NCI-H1105 (cell line): ENCODE measurements around the gene OR4E1.
"Not testable (repeated sequence)": the region's sequence is repeated elsewhere in the genome, so short reads cannot be mapped to it uniquely, and the experiment has no call there.

Experiments
- DNase-seq: peaks from one replicate; lab custom pipeline; 2025; lab: John Stamatoyannopoulos, UW

The OR4E1 gene, protein sequence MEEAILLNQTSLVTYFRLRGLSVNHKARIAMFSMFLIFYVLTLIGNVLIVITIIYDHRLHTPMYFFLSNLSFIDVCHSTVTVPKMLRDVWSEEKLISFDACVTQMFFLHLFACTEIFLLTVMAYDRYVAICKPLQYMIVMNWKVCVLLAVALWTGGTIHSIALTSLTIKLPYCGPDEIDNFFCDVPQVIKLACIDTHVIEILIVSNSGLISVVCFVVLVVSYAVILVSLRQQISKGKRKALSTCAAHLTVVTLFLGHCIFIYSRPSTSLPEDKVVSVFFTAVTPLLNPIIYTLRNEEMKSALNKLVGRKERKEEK

GRCh38 chr14:21673718-21674117 lies at the start of gene OR4E1:
Gene OR4E1, minus strand, starts transcription at chr14:21673818. Its CDS starts 2,883 bp downstream, at chr14:21670935.
- no peak for DNase-seq

GRCh38 chr14:21721504-21721903 lies 47.9 kb upstream of the OR4E1 start:
- DNase-seq = no peak

GRCh38 chr14:21719841-21720240 lies 46.2 kb upstream of the OR4E1 start:
- no peak for DNase-seq

DNA sequence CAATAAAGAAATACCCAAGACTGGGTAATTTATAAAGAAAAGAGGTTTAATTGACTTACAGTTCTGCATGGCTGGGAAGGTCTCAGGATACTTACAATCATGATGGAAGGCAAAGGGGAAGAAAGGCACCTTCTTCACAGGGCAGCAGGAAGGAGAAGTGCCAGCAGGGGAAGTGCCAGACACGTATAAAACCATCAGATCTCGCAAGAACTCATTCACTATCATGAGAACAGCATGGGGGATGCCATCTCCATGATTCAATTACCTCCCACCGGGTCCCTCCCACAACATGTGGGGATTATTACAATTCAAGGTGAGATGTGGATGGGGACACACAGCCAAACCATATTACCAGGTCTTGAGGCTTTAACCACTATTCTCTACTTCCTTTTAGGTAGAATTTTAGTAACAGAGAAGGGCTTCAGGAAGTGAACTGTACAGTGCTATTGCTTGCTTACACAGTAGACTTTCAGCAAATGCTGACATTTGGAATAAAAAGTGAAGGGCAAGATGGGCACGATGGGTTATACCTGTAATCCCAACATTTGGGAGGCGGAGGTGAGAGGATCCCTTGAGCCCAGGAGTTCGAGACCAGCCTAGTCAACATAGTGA lies 40.8 kb upstream of the OR4E1 start:
- no peak for DNase-seq

- no peak for DNase-seq
Observed at GRCh38 chr14:21712036-21712435, 38.4 kb upstream of the OR4E1 start.

DNA sequence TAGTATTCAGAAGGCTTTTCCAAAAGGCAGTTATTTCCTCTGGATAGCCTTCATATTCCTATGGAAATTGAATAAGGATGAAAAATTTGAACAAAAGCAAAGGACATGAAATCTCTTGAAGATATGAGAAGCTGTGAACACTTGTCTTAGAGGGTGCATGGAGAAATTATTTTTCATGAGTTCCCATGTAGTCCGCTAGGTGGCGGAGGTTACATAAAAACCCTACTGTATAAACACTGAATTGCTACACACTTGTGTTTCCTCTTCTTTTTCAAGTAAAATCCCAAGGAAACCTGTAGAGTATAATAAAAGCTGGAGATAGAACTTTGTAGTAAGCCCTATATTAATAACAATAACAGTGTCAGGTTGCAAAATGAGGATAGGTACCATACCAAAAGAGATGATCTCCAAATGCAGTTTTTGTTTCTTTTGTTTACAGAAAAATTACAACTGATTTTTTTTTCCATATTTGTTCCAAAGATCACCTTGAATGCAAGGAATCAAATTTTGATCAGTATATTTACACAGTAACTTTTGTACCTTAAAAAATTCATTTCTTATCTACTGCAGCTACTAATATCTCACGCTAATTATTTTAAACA lies 37.8 kb upstream of the OR4E1 start:
- DNase-seq = no peak

- no peak for DNase-seq
Observed at GRCh38 chr14:21704338-21704737, 30.7 kb upstream of the OR4E1 start.

DNA sequence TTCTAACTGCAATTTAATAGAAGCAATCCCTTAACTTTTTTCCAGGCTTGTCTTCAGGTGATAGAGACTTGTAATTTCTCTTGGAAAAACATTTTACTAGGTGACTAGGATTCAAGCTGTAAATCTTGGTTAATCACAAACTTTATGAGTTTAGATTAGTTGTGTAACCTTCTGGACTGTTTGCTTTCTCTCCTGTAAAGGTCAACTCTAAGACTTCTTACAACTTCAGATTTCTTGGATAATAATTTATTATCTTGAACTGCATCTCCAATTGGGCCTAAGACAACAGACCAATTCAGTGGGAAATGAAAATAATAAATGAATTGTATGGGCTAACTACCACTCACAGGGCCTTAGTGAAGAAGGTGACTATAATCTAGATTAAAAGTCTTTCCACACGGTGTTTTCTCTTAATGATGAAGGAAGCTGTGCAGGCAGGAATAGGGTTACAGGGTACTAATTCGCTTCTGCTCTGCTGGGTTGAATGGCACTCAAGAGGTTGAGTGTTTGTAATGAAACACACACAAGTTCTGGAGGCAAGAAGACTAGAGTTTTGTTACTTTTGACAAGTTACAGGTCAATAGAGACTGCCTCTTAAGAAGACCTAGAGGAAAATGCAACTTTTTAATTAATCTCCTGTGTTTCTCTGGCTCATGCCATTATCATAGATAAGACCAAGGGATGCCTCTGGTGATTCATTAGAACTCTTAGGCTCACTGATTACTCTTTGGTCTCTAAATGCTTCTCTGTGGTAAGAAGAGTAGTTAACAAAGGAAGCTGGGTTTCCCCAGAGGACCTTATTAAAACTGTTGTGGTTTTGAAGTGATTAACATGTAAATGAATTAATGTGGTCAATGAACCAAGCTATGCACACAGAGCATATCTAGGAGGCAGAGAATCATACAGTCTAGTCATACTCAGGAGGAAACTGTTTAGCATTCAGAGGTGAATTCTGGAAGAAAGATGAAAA lies 30.0 kb upstream of the OR4E1 start:
- no peak for DNase-seq

- no peak for DNase-seq
Observed at GRCh38 chr14:21702316-21702715, 28.7 kb upstream of the OR4E1 start.

DNA sequence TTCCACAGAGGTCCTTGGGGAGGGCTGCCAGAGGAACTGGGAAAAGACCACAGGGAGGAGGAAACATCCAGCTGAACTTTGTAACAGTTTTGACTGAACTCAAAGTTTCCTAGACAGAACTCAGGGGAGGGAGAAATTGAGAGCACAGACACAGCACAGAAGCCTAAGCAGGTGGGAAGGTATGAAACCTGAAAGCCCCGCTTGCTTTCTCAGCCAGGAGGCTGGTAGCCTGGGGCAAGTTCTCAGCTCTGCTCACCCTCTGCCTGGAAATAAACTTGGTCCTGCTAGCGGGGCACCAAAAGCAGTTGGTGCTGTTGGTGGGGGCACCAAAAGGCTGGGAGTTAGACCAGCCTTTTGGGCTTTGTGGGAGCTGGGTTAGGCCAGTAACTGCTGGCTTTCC lies 25.9 kb upstream of the OR4E1 start:
- DNase-seq = no peak

GRCh38 chr14:21698538-21698937 lies 24.9 kb upstream of the OR4E1 start:
- not testable (repeated sequence) for DNase-seq

- not testable (repeated sequence) for DNase-seq
Observed at GRCh38 chr14:21697662-21698061, 24.0 kb upstream of the OR4E1 start.

DNA sequence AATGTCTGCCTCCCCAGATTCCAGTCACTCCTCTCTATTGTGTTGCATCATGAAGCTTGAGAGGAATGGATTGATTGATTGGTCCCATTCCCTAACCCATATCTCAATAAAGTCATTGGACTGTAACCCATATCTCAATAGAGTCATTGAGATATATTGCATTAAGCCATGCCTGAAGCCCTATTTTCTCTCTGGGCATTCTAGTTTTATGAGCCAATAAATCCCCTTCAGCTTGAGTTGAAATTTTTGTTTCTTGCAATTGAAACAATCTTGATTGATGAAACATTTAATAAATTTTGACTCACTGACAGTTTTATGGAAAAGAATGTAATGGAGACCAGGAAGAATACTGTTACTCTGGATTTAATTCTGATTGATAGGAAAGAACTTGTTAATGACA lies 20.8 kb upstream of the OR4E1 start:
- DNase-seq = no peak

DNA sequence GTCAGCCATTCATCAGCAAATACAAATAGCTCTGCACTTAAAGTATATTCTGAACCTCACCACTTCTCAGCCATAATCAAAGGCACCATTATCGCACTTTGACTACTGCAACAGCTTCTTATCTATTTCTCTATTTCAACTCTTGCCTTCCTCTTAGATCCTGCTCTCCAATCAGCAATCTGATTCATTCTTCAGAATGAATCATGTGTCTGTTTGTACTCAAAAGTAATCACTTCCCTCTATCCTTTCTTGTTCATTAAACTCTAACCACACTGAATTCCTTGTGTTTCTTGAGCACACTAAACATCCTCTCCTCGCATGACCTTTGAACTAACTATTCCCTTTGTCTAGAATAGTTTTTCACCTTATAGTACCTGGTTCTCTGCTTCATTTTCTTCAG lies 12.8 kb upstream of the OR4E1 start:
- DNase-seq = no peak

- no peak for DNase-seq
Observed at GRCh38 chr14:21680072-21680471, 6.5 kb upstream of the OR4E1 start.

DNA sequence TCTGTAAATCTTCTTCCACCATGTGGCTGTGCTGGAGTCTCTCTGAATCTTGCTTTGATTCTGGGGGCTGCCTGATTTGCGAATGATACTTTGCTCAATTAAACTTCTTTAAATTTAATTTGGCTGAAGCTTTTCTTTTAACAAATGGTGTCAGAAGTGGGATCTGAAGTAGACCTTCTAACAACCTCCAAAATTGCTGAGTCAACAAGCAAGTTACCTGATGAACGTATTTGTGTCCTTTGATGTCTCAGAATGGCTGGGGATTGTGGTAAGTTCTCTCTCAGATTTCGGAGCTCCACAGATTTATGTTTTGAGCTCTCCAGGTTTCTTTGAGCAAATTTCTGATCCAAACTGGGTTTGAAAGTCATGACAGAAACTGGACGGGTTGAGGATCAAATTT lies 1.9 kb upstream of the OR4E1 start:
- no peak for DNase-seq

DNA sequence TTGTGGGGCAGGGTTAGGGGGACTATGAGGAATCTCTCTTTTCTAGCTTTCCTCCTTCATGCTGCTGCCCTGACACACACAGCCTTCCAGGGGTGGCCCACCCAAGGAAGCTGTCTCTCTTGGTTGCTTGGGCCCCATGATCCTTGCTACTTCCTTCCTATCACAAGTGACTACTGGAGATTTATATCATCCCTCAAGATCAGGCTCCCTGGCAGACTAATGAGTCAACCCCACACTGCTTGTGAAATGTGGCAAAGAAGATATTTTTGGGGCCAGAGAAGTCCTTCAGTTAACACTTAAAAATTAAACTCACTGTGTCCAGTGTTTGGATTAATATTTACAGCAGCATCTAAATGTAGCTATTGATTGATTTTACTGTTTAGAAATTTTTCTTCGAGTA lies 1.5 kb downstream of the OR4E1 start:
- DNase-seq = no peak

- DNase-seq = no peak
Observed at GRCh38 chr14:21671371-21671770, 2.2 kb downstream of the OR4E1 start.

GRCh38 chr14:21669284-21669683 lies 4.3 kb downstream of the OR4E1 start:
- no peak for DNase-seq

DNA sequence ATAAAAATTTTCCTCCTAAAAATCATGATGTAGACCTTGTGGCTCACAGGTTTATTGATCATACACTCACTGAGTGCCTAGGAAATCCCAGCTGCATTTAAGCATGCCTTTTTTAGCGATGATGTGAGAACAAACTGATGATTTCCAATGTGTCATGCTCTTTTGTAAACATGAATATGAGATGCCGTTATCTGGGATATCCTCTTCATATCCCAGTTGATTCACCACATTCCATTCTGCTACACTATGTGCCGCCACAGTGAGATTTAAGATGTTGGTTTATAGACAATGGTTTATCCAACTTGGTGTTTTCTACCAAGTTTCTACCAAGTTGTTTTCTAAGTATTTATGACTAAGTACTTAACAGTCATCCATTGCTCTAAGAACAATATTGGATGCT lies 5.2 kb downstream of the OR4E1 start:
- DNase-seq = no peak

DNA sequence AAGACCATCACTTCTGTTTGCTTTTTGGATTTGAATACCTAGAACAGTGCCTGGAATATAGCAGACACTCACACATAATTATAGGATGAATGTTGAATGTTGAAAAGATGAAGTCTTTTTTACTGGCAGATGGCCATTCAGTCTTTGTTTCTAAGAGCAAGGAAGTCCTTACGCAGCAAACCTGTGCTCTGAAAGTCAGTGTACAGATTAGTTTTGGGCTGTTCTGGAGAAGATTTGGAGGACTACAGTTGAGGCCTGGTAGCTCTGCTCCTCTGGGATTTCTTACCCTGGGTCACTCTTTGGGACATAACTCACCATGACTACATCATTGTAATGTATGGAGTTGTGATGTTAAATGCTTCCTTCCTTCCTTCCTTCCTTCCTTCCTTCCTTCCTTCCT lies 16.6 kb downstream of the OR4E1 start:
- no peak for DNase-seq

DNA sequence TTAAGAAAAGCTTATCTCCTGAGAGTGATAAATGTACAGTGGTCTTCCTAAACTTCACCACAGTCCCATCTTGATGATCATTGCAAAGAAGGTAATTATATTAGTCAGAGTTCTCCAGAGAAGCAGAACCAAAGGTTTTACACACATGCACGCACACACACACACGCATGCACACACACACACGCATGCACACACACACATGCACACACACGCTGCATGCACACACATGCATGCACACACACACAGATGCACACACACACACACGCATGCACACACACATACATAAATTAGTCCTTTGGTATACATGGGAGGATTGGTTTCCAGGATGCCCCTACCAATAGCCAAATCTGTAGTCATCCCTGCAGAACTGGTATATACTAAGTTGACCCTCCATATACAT lies 19.4 kb downstream of the OR4E1 start:
- no peak for DNase-seq
